ENCODE data around the gene HCK.

Gene HCK

DNA sequence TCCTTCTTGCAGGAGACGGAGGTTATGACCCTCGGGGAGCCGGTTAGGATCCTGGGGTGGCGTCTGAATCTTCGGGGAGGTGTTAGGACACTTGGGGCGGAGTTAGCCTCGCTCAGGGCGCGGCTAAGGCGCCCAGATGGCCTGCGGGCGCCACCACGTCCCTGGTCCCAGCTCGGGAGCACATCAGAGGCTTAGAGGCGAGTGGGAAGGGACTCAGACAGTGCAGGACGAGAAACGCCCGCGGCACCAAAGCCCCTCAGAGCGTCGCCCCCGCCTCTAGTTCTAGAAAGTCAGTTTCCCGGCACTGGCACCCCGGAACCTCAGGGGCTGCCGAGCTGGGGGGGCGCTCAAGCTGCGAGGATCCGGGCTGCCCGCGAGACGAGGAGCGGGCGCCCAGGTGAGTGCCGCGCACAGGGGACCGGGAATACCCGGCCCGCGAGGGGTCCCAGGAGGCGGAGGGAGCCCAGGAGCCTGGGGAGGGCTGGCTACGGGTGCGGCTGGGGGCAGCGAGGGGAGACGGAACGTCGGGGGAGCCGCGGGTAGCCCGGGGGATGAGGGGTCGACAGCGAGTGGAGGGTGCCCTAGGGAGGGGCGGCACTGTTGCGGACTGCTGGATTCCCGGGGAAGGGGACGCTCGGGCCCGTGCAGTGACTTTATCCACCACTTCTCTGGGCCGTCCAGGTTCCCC is at the start of gene HCK:
HCK (plus strand) TSS at position 153 of the 688 bp plus-strand sequence.
- no peak for DNase-seq

- no peak for DNase-seq
Measured at GRCh38 chr20:32003325-32003724, 48.7 kb upstream of the HCK start.

- no peak for DNase-seq
Measured at GRCh38 chr20:32004963-32005362, 47.1 kb upstream of the HCK start.

DNA sequence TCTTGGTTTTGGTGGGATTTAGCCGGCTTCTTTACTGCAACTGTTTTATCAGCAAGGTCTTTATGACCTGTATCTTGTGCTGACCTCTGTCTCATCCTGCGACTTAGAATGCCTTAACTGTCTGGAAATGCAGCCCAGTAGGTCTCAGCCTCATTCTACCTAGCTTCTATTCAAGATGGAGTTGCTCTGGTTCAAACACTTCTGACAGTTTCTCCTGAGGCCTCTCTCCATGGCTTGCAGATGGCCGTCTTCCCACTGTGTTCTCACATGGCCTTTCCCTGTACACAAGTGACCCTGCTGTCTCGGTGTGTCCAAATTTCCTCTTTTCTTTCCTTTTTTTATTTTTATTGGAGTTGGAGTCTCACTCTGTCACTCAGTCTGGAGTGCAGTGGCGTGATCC is 46.0 kb upstream of the HCK start:
- no peak for DNase-seq

DNA sequence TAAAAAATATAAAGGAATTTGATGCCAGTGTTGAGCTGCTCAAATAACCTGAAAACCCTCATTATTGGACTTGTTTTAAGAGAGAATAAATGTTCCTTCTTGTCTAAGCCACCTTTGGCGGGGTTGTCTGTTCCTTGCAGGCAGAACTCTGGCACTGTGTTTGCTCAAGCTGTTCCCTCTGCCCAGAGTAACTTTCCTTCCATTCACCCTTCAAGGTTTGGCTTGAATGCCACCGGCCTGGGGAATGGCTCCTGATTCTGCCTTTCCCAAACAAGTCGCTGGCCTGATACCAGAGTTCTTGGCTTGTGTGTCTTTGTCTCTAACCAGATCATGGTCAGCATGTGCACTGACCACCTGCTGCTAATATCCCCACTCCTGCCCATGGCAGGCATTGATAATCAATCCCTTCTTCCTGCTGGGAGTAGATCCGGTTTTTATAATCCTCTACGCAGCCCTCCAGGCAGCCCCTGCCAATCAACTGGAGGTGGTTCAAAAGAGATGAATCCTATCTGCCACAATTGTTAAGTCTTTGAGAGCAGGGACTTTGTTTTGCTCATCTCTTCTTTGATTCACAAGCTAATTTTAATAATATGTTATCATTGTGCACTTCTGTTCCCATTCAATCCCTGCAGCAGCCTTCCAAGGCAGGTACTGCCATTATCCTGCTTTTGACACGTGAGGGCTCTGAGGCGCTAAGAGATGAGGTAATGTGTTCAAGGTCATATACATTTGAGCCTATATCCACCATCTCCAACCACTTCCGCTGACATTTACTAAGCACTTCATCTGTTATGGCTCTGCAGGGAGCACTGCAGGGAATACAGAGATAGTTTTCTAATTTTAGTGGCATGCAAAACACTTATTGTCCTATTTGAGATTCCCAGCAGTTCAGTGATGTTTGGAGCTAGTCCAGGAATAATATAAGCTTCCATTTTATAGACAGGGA is 44.9 kb upstream of the HCK start:
- DNase-seq: peak; percentile 72

GRCh38 chr20:32007787-32008616 is 44.0 kb upstream of the HCK start:
- DNase-seq: peak; percentile 79

DNA sequence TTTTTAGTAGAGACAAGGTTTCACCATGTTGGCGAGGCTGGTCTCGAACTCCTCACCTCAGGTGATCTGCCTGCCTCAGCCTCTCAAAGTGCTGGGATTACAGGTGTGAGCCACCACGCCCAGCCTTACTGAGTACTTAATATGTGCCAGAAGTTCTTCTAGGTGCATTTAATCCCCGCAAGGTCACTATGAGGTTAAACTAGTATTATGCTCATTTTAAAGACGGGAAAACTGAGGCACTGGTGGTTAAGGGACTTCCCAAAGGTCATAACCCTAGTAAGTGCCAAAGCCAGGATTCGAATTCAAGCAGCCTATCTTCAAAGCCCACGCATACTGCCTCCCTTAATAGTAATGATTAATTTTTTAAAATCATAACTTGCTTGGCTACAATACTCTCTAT is 42.5 kb upstream of the HCK start:
- DNase-seq: no peak

- DNase-seq: no peak
Measured at GRCh38 chr20:32010101-32010500, 41.9 kb upstream of the HCK start, which contains the start of gene CCM2L. Gene CCM2L, plus strand, starts transcription at chr20:32010438. Its CDS starts 17 bp downstream, at chr20:32010455.

- DNase-seq: no peak
Measured at GRCh38 chr20:32010666-32011065, 41.4 kb upstream of the HCK start.

DNA sequence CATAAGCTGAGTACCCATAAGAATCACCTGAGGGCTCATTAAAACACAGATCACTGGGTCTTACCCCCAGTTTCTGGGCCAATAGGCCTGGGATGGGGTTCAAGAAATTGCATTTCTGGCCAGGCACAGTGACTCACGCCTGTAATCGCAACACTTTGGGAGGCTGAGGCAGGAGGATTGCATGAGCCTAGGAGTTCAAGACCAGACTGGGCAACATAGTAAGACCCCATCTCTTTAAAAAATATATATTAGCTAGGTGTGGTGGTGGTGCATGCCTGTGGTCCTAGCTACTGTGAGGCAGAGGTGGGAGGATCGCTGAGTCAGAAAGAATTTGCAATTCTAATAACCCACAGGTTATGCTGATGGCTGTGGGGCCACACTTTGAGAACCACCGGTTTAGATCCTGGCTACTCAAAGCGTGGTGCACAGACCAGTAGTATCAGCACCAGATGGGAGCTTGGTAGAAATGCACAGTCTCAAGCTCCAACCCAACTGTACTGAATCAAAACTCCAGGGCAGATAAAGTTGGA is 39.8 kb upstream of the HCK start:
- no peak for DNase-seq

GRCh38 chr20:32013326-32013725 is 38.7 kb upstream of the HCK start:
- no peak for DNase-seq

GRCh38 chr20:32017711-32018251 is 34.3 kb upstream of the HCK start:
- DNase-seq: peak; percentile 86

- peak; percentile 78 for DNase-seq
Measured at GRCh38 chr20:32018269-32019155, 33.5 kb upstream of the HCK start.

GRCh38 chr20:32019156-32019510 is 32.9 kb upstream of the HCK start:
- no peak for DNase-seq

DNA sequence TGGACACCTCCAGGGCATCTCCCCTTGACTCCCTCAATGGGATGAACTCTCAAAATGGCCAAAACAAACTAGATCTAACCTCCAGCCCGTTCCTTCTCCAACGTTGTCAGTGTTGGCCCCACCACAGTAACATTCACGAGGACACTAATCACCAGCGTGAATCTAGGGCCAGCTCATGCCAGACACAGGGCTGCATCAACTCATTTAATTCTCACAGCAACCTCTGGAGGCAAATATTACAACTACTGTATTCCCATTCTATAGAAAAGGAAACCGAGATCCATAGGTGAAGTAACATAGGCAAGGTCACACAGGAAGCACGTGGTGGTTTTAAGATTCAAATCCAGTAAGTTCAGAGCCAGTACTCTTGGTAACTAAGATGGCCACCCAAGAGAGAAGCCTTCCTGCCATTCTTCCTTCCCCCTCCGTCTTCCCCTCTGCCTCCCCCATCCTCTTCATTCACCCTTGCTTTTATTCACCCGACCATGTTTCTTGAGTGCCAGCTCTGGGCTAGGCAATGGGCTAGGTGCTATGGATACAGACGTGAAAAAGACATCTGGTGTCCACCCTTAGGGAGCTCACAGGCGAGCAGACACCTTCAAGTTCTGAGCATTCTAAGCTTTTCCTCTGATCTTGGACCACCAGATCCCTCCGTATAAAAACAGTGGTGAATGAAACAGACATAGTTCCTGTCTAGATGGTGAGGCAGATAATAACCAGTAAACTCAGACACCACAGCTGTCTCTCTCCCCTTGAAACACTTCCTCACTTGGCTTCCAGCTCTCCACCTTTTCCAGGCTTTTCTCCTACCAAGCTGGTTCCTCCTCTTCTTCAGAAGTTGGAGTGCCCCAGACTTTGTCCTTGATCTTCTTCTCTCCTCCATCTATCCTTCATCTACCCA is 32.2 kb upstream of the HCK start:
- DNase-seq: no peak

DNA sequence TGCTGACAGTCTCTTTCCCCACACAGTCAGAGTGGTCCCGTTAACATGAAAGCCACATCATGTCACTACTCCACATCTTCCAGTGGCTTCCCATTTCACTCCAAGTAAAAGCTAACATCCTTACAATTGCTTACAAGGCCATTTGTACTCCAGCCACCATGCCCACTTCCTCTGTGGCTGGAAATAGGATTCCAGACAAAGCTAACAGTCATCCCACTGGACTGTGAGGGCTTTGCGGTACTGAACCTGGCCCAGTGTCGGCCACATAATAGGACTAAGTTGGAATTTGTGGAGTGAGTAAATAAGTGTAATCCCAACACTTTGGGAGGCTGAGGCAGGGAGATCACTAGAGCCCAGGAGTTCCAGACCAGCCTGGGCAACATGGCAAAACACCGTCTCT is 31.0 kb upstream of the HCK start:
- no peak for DNase-seq

GRCh38 chr20:32024683-32025295 is 27.3 kb upstream of the HCK start:
- DNase-seq: no peak

- DNase-seq: no peak
Measured at GRCh38 chr20:32027643-32028042, 24.4 kb upstream of the HCK start.

DNA sequence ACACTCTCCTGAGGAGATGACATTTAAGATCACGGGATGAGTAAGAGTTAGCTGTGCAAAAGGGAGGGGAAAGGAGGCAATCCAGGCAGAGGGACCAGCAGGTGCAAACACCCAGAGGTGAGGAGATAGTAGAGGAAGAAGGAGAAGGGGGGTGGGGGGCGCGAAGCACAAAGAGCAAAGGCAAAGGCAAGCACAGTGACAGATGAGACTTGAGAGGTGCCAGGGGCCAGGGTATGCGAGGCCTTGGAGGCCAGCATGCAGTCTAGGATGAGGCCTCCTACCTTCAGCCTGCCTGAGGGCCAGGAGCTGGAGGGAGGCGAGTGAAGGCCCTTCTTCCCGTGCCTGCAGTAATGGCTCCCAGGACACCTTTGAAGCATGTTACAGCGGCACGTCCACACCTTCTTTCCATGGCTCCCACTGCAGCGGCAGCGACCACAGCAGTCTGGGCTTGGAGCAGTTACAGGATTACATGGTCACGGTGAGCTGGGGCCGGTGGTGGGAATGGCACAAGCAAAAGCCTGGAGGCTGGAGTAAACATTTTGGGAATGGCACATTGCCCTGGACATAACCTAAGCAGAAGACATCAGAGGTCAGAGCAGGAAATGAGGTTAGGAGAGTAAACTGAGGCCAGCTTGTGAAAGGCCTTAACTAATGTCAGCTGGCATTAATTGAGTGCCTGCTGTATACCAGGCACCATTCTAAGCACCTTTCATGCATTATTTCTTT is 23.2 kb upstream of the HCK start:
- peak; percentile 5 for DNase-seq
